HEK293 (cell line): ENCODE data around the gene EML1.

Experiments
- MEIS1 ChIP-seq: sonication (generic); formaldehyde crosslinking; IDR thresholded peaks from 2 replicates; pipeline ENCODE4 v1.8.1; 2022; ENCODE audit warnings: missing genetic modification reagents, mild to moderate bottlenecking, borderline replicate concordance
- TCF7L2 ChIP-seq: IDR thresholded peaks from 2 replicates; pipeline ENCODE4 v1.6.1; 2011; ENCODE audit warnings: low read depth, mild to moderate bottlenecking, inconsistent platforms, low read length, moderate library complexity, borderline replicate concordance
- WT1 ChIP-seq: fragments of 450-650 bp; formaldehyde crosslinking; IDR thresholded peaks from 2 replicates; pipeline ENCODE4 v1.5.1; 2016; ENCODE audit warnings: missing biosample characterization, missing genetic modification characterization
- ZBTB17 ChIP-seq: fragments of 450-650 bp; formaldehyde crosslinking; IDR thresholded peaks from 2 replicates; pipeline ENCODE4 v1.5.1; 2016; ENCODE audit warnings: missing biosample characterization, missing genetic modification characterization
- ZNF10 ChIP-seq: fragments of 450-650 bp; formaldehyde crosslinking; IDR thresholded peaks from 2 replicates; pipeline ENCODE4 v1.5.1; 2017; ENCODE audit warnings: missing biosample characterization, missing genetic modification characterization
- ZNF132 ChIP-seq: fragments of 450-650 bp; formaldehyde crosslinking; IDR thresholded peaks from 2 replicates; pipeline ENCODE4 v1.5.1; 2017; ENCODE audit warnings: missing biosample characterization, missing genetic modification characterization, borderline replicate concordance
- ZNF133 ChIP-seq: fragments of 450-650 bp; formaldehyde crosslinking; IDR thresholded peaks from 2 replicates; pipeline ENCODE4 v1.5.1; 2016; ENCODE audit warnings: missing biosample characterization, missing genetic modification characterization
- ZNF24 ChIP-seq: fragments of 450-650 bp; formaldehyde crosslinking; IDR thresholded peaks from 2 replicates; pipeline ENCODE4 v1.5.1; 2016; ENCODE audit warnings: missing biosample characterization, missing genetic modification characterization
- ZNF670 ChIP-seq: fragments of 450-650 bp; formaldehyde crosslinking; IDR thresholded peaks from 2 replicates; pipeline ENCODE4 v1.5.1; 2016; ENCODE audit warnings: missing biosample characterization, missing genetic modification characterization, low read depth
- ZNF707 ChIP-seq: fragments of 450-650 bp; formaldehyde crosslinking; IDR thresholded peaks from 2 replicates; pipeline ENCODE4 v1.5.1; 2016; ENCODE audit warnings: missing biosample characterization, missing genetic modification characterization
- TF ChIP-seq, protein P1 (sequence below): fragments of 450-650 bp; formaldehyde crosslinking; IDR thresholded peaks from 2 replicates; pipeline ENCODE4 v1.5.1; 2016; ENCODE audit warnings: missing biosample characterization, missing genetic modification characterization, low read depth
- TF ChIP-seq, protein P2 (sequence below): fragments of 450-650 bp; formaldehyde crosslinking; IDR thresholded peaks from 2 replicates; pipeline ENCODE4 v1.5.1; 2016; ENCODE audit warnings: missing biosample characterization, missing genetic modification characterization
- TF ChIP-seq, protein P3 (sequence below): fragments of 450-650 bp; formaldehyde crosslinking; IDR thresholded peaks from 2 replicates; pipeline ENCODE4 v1.5.1; 2016; ENCODE audit warnings: missing biosample characterization, missing genetic modification characterization

DNA sequence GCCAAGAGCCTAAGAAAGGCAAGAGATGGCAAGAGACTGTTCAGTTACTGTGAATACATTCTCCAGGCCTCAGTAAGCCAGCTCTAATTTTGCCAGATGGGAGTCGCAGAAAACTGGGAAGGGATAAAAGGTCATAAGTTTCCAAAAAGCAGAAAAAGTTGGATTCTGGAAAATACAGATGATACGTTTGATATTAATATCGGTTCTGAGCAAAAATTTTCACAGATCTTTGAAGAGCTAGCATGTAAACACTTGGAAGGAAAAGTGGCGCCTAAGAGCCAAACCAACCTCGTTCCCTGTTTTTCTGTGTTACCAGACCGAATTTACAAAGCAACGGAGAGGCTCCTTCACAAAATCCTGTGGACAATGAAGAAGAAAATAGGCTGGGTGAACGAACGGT, 7.8 kb upstream of the EML1 start:
- TF ChIP-seq, protein P1, sequence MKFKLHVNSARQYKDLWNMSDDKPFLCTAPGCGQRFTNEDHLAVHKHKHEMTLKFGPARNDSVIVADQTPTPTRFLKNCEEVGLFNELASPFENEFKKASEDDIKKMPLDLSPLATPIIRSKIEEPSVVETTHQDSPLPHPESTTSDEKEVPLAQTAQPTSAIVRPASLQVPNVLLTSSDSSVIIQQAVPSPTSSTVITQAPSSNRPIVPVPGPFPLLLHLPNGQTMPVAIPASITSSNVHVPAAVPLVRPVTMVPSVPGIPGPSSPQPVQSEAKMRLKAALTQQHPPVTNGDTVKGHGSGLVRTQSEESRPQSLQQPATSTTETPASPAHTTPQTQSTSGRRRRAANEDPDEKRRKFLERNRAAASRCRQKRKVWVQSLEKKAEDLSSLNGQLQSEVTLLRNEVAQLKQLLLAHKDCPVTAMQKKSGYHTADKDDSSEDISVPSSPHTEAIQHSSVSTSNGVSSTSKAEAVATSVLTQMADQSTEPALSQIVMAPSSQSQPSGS (tag by site-specific recombination): no peak
- TF ChIP-seq, protein P2, sequence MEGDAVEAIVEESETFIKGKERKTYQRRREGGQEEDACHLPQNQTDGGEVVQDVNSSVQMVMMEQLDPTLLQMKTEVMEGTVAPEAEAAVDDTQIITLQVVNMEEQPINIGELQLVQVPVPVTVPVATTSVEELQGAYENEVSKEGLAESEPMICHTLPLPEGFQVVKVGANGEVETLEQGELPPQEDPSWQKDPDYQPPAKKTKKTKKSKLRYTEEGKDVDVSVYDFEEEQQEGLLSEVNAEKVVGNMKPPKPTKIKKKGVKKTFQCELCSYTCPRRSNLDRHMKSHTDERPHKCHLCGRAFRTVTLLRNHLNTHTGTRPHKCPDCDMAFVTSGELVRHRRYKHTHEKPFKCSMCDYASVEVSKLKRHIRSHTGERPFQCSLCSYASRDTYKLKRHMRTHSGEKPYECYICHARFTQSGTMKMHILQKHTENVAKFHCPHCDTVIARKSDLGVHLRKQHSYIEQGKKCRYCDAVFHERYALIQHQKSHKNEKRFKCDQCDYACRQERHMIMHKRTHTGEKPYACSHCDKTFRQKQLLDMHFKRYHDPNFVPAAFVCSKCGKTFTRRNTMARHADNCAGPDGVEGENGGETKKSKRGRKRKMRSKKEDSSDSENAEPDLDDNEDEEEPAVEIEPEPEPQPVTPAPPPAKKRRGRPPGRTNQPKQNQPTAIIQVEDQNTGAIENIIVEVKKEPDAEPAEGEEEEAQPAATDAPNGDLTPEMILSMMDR (tag by site-specific recombination): no peak
- TF ChIP-seq ZNF707 (tag by site-specific recombination) (no peak), ZNF133 (tag by site-specific recombination) (no peak), ZBTB17 (tag by site-specific recombination) (no peak), ZNF670 (no peak), ZNF24 (no peak), TCF7L2 (no peak), ZNF132 (tag by site-specific recombination) (no peak), WT1 (tag by site-specific recombination) (no peak), ZNF10 (tag by site-specific recombination) (no peak), MEIS1 (CRISPR knock-in tag) (no peak)
- TF ChIP-seq, protein P3, sequence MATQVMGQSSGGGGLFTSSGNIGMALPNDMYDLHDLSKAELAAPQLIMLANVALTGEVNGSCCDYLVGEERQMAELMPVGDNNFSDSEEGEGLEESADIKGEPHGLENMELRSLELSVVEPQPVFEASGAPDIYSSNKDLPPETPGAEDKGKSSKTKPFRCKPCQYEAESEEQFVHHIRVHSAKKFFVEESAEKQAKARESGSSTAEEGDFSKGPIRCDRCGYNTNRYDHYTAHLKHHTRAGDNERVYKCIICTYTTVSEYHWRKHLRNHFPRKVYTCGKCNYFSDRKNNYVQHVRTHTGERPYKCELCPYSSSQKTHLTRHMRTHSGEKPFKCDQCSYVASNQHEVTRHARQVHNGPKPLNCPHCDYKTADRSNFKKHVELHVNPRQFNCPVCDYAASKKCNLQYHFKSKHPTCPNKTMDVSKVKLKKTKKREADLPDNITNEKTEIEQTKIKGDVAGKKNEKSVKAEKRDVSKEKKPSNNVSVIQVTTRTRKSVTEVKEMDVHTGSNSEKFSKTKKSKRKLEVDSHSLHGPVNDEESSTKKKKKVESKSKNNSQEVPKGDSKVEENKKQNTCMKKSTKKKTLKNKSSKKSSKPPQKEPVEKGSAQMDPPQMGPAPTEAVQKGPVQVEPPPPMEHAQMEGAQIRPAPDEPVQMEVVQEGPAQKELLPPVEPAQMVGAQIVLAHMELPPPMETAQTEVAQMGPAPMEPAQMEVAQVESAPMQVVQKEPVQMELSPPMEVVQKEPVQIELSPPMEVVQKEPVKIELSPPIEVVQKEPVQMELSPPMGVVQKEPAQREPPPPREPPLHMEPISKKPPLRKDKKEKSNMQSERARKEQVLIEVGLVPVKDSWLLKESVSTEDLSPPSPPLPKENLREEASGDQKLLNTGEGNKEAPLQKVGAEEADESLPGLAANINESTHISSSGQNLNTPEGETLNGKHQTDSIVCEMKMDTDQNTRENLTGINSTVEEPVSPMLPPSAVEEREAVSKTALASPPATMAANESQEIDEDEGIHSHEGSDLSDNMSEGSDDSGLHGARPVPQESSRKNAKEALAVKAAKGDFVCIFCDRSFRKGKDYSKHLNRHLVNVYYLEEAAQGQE: no peak
